Neural cell (in vitro differentiated cells): ENCODE data around the gene FGD1.

Source experiments
- MXI1 ChIP-seq: fragments of 450-650 bp; conservative IDR thresholded peaks from 2 replicates; pipeline ENCODE4 v1.6.1; 2014; ENCODE audit warnings: antibody characterized with exemption, mild to moderate bottlenecking; ENCODE audit not compliant: poor library complexity, severe bottlenecking
- POLR2AphosphoS5 ChIP-seq: IDR thresholded peaks from 2 replicates; pipeline ENCODE4 v1.6.1; 2012
- RAD21 ChIP-seq: fragments of 450-650 bp; conservative IDR thresholded peaks from 2 replicates; pipeline ENCODE4 v1.6.1; 2014; ENCODE audit warnings: antibody characterized with exemption, mild to moderate bottlenecking, moderate library complexity
- SMC3 ChIP-seq: fragments of 450-650 bp; conservative IDR thresholded peaks from 2 replicates; pipeline ENCODE4 v1.6.1; 2014; ENCODE audit warnings: antibody characterized with exemption, mild to moderate bottlenecking, moderate library complexity; ENCODE audit not compliant: poor library complexity
- TF ChIP-seq, protein P1 (sequence below): fragments of 450-650 bp; IDR thresholded peaks from 2 replicates; pipeline ENCODE4 v1.5.1; 2014; ENCODE audit warnings: antibody characterized with exemption, mild to moderate bottlenecking, moderate library complexity; ENCODE audit not compliant: poor library complexity, severe bottlenecking

DNA sequence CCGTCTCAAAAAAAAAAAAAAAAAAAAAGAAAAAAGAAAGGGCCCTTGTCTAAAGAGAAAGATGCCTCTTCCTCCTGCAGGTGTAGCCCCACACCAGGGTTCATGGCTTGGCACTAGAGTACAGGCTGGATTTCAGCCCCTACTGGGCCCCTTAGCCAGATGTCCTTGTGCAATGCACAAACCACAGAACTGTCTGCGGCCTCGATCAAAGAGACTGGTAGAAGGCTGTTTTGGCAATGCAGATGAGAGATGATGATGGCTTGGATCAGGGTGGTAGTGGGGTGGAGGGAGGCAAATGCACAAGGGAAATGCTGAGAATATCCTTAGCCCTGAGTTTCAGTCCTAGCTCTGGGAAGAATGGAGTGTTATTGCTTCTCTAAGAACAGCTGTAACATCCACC is 82.3 kb downstream of the FGD1 start:
- TF ChIP-seq RAD21 (no peak), POLR2AphosphoS5 (no peak), SMC3 (no peak), MXI1 (no peak)
- TF ChIP-seq, protein P1, sequence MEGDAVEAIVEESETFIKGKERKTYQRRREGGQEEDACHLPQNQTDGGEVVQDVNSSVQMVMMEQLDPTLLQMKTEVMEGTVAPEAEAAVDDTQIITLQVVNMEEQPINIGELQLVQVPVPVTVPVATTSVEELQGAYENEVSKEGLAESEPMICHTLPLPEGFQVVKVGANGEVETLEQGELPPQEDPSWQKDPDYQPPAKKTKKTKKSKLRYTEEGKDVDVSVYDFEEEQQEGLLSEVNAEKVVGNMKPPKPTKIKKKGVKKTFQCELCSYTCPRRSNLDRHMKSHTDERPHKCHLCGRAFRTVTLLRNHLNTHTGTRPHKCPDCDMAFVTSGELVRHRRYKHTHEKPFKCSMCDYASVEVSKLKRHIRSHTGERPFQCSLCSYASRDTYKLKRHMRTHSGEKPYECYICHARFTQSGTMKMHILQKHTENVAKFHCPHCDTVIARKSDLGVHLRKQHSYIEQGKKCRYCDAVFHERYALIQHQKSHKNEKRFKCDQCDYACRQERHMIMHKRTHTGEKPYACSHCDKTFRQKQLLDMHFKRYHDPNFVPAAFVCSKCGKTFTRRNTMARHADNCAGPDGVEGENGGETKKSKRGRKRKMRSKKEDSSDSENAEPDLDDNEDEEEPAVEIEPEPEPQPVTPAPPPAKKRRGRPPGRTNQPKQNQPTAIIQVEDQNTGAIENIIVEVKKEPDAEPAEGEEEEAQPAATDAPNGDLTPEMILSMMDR, result no peak
